ENCODE data around the gene ANKRD27. TPM values are rescaled to one million over a fixed set of nuclear protein-coding genes. Genes with fewer than 3 reads are reported as not detected.
A peak's percentile ranks its signal among the peaks of the same experiment; 100 is the strongest.
"Not testable (repeated sequence)": the region's sequence is repeated elsewhere in the genome, so short reads cannot be mapped to it uniquely, and the experiment has no call there.

The ANKRD27 gene
- total RNA-seq, 1 experiment from 2014 or later = 21.8 TPM

DNA sequence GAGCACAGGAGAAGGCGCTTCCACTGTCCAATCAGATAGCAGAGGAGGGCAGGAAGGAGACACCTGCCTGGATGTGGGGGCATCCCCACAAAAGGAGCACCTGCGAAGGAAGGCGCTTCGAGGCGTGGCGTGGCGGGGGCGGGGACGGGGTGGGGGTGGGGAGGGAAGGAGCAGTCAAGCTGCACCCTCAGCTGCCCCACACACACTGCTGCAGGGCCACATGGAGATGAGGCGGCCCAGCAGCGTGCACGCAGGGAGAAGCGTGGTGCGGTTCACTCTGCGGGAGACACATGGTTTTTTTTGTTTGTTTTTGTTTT lies 21.4 kb downstream of the ANKRD27 start:
- DNase-seq (ENCODE audit: low read depth) = no peak

DNA sequence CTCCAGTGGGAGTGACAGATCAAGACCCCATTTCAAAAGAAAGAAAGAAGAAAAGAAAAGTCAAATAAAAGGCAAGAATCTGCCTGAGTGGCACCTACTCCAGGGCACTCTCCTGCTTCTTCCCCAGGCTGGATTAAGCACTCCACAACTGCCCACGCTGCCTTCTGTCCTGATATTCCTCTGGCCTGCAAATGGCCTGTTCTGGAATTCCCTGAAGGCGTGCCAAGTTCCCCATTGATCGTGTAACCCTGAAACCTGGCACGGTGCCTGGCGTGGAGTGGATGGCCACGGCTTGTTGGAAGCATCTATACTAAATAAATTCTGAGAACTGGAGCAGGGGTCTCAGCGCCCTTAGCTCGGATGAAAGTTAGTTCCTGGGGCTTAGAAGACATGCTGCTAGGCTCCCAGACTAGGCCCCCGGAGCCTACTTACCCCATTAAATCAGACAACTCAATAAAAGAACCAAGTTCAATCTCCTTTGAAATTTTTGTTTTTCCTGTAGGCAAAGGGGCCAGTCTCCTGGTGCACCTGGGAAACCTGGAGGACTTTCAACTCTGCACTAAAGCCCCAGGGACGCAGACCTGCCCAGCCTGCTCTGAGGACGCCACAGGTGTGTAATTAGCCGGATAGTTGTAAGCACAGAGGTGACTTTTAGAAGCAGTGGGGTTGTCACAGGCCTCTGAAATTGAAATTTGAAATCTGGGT lies 21.9 kb downstream of the ANKRD27 start:
- DNase-seq (ENCODE audit: low read depth) = peak; percentile 7

DNA sequence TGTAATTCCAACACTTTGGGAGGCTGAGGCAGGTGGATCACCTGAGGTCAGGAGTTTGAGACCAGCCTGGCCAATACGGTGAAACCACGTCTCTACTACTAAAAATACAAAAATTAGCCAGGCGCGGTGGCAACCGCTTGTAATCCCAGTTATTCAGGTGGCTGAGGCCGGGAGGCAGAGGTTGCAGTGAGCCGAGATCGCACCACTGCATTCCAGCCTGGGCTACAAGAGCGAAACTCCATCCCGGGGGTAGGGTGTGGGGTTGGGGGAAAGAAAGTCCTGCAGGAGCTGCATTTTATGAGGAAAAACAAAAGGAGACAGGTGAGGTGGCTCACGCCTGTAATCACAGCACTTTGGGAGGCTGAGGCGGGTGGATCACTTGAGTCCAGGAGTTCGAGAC lies 22.6 kb downstream of the ANKRD27 start:
- not testable (repeated sequence) for DNase-seq (ENCODE audit: low read depth)

DNA sequence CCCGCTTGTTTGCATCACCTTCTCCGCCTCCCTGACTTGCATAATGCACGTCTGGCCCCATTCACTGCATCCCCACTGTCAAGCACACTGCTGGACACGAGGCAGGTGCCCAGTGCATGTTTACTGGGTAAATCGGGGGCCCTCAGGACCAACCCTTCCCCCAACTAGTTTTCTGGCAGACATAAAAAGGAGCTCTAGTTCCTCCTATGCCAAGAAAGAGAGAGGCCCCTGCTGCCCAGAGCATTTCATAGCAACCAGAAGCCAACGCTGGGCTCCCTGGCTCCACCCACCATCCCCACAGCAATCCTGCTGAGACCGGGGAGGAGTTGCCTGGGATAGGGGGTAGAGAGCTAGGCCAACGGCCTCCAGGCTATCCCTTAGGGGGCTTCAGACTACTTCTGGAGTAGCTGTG lies 23.2 kb downstream of the ANKRD27 start:
- no peak for DNase-seq (ENCODE audit: low read depth)

DNA sequence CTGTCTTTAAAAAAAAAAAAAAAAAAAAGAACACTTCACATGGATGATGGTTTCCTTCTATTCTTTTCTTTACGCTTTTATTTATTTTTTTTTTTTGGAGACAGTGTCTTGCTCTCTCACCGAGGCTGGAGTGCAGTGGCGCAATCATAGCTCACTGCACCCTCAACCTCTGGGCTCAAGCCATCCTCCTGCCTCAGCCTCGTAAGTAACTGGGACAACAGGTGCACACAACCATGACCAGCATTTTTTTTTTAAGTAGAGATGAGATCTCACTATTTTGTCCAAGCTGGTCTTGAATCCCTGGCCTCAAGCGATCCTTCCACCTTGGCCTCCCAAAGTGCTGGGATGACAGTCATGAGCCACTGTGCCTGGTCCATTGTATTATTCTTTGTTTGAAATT lies 24.3 kb downstream of the ANKRD27 start:
- no peak for DNase-seq (ENCODE audit: low read depth)

DNA sequence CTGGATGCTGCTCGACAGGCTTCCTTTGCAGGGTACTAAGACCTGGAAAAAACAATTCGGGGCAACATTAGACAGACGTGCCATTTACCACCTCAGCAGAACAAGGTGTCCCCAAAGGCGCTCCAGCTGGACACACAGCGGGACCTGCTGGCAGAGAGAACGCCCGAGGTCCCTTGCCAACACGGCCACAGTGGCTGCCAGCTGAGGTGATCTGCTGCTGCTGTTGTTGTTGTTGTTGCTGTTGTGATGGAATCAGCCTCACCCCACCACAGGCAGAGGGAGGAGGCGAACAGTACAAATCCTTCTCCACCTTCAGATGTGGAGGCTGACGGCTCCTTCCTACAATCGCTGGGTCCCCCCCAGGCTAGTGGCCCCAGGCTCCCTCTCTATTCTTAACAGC lies 25.2 kb downstream of the ANKRD27 start:
- no peak for DNase-seq (ENCODE audit: low read depth)

DNA sequence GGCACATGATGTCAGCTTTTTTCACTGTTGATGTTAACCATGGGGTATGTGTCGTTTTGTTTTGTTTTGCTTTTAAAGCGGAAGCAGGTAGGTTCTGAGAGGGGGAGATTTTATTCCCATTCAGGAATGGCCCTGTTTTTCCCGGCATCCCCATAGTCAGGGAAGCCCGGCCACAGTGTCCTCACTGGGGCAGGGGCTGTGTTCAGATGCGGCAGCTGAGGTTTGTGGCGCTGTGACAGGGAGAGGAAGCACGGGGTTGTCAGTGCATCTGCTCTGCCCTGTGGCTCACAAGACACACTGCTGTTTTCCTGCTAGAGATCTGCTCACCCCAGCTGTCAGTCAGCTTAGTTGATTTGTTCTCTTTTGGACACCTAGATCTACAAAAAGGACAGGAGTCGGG lies 27.6 kb downstream of the ANKRD27 start:
- DNase-seq (ENCODE audit: low read depth) = no peak

DNA sequence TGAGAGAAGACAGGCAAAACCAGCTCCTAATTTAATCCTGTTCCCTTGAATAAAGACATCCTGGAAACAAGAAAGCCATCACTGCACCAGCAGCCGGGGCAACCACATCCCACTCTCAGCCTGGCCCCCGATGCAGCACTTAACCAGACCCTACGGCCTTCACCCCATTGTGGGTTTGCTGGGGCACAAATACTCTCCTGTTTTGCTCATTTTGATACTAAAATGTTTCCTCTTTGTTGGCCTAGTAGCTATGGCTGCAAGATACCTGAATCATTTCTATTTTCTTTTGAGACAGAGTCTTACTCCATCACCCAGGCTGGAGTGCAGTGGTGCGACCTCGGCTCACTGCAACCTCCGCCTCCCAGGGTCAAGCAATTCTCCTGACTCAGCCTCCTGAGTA lies 28.4 kb downstream of the ANKRD27 start:
- DNase-seq (ENCODE audit: low read depth) = no peak

DNA sequence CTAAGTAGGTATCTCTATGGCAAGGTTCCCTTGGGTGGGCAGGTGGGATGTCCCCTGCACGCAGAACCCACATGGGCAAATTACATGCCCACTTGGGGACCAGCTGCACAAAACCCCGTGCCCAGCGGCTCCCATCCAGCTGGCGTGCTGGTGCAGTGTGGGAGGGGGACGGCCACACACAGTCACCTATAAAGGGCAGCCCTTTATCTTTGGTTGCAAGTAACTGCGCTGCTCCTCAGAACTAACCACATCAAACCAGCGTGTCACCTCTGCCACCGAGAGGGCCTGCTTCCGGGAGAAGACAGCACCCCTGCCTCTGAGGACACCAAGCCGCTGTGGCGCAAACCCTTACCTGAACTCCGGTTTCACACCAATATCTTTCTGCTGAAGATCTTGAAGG lies 32.2 kb downstream of the ANKRD27 start:
- DNase-seq (ENCODE audit: low read depth) = no peak

DNA sequence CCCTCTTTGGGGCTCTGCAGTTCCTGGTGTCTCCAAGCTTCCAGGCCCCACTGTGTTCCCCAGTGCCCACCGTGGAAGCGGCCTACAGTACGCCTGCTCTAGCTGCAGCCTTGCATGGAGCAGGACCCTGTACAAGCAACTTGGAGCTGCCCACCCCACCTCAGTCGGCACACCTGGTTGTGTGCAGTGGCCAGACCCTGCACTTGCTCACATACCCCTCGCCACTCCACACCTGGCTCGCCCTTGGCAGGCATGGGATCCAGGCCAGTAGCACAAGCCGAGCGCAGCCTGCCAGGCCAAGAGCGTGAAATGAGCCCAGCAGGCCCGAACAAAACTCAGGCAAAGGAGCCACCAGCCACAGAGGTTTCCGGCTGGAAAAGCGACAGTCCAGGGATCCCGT lies 36.4 kb downstream of the ANKRD27 start:
- DNase-seq (ENCODE audit: low read depth) = no peak

DNA sequence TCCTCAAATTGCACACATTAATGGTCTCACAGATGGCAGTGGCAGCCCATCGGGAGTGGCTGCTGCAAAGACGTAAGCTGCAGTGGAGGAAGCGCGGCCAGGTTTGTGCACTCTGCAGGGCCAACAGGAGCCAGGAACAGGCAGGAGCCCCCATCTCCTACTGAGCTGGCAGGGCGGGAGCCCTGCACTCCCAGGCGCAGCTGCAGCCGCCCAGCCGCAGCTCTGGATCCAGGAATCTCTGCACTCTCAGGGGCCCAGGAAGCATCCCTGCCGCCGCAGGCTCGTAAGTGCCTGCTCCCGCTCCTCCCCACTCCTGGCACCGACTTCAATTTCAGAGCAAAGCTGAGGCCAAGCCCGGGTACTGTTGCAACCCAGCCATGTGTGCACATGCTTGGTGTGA lies 37.5 kb downstream of the ANKRD27 start:
- DNase-seq (ENCODE audit: low read depth) = no peak

DNA sequence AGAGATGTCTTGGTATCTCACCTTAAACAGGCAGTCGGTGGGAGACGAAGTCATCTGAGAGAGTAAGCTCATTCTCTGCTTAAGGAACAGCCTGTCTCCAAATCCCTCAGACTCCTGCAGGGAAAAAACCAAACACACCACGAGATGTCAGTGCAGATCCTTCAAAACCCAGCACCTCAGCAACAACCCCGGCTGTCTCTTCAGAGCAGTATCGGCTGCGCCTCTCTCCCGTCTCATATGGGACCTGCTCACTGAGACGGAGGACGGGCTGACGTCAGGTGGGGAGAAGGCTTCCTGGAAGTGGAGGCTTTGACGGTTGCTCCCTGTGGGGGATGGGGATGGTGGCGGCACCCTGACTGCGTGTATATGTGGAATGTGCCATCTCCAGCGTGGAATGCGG lies 43.6 kb downstream of the ANKRD27 start:
- no peak for DNase-seq (ENCODE audit: low read depth)

DNA sequence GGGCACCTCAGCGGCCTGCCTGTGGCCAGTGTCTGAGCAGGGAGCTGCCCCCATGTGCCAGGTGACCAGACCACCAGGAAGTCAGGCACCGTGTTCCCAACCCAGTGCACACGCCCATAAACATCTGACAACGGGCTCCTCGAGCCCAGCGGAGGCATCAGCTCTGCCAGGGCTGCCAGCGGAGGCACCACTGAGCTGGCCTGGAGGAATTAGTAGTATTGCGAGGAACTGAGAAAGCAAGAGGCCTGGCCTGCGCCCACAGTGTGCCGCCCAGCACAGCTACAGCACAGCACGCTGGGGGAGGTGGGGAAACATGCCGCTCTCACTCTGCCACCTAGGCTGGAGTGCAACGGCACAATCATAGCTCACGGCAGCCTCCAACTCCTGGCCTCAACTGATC lies 44.6 kb downstream of the ANKRD27 start:
- DNase-seq (ENCODE audit: low read depth) = no peak

DNA sequence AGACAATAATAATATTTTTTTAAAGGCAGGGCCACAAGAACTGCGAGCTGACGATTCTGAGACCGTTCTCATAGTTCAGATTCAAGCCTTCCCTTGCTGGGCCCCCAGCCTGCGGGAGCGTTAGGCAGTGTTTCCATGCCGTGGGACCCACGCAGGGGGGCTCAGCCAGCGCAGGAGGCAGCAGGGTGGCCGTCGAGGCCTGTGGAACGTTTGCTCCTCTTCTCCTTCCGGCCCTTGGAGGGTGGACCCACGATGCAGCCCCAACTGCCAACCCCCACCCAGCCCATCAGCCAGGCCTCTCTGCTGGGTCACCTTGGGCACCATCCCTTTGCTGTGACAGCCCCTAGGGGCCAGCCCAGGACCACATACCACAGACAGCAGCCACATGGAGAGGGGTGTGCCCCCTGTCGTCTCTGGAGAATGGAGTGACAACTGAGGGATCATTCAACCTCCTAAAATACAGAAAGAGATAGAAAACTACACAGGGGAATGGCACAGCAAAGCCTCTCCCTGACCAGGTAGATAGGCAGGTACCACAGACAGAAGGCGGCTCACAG lies 47.2 kb downstream of the ANKRD27 start:
- DNase-seq (ENCODE audit: low read depth) = no peak

DNA sequence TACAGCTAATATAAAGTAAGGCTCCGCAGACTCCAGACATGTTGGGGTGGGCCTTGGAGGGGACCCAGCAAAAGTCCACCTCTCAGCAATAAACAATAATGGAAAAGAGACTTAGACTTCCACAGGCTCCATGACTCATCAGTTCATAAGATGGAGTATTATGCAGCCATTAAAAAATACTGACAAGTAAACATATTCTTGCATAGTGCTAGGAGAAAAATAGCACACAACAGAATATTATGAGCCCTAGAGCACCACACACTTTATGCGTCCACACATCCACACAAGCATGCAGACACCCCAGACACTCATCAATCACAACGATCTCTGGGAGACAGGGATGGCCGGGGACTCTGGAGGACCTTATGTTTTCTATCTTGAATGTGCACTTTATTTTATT lies 48.0 kb downstream of the ANKRD27 start:
- no peak for DNase-seq (ENCODE audit: low read depth)

DNA sequence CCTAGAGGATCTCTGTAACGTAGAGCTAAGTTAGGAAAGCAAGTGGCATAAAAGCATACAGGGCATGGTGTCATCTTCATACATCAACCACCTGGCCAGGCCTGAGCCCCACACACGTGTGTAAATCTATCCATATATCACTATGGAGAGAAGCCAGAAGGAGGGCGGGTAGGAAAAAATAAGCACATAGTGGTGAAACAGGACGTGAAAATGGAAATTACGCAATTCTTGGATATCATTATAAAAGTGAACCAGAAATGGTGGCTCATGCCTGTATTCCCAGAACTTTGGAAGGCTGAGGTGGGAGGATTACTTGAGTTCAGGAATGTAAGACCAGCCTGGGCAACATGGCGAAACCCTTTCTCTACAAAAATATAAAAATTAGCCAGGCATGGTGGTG lies 50.6 kb downstream of the ANKRD27 start:
- no peak for DNase-seq (ENCODE audit: low read depth)

DNA sequence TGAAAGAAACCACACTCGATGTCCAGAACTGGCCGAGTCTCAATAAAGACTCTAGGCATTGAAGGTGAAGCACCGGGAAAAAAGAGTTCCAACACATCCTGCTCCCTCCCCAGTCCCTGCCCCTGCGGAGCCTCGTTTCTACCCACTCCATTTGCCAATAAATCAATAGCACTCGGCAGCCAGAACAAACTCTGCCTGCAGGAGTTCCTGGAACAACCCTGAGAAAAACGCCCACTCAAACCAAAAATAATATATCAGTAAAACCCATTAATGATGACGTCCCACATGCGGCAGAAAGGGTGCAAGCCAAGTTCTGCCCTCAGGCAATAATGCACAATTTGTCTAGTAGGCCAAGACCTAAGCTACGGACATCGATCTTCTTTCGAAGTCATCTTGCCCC lies 53.0 kb downstream of the ANKRD27 start:
- no peak for DNase-seq (ENCODE audit: low read depth)

DNA sequence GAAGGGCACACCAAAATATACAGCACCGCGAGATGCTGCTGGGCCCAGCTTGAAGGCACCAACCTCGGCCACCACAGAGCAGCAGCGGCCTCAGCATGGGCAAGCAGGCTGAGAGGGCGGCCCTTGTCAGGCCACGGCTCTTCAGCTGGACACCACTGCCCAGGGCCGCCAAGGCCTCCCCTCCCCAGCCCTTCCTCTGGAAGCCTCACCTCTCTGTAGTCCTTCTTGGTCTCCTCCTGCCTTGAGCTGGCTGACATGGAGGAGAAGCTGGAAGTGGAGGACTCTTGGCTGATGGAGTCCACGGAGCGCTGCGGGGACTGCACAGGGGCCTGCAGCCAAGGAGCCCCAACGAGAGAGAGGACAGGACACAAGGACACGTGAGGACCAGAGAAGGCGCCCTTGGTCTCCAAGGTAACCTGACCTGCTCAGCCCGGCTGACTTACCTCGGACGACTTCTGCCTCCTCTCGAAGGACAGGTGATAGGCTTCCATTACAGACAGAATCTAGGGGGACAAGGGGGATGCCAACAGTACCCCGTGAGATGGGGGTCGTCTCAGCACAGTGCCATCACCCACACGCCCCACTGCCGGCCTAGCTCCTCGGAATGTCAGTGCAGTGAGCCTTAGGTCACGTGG lies 55.8 kb downstream of the ANKRD27 start:
- no peak for DNase-seq (ENCODE audit: low read depth)

DNA sequence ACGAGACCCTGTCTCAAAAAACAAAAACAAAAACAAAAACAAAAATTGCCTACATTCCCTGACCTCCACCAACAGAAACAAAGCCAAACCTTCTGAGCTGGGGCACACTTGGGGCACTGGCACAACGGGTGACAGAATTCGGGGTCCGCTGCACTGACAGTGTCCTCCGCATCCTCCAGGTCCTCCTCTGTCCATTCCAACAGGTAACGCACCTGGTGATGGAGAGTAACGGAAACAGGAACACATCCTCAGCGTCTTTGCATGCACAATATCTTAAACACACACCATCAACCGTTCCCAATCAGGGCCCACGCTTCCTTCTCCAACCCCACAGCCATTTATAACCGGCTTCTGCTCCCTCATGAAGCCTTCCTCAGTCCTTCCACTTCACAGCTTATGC lies 59.4 kb downstream of the ANKRD27 start:
- DNase-seq (ENCODE audit: low read depth) = no peak

DNA sequence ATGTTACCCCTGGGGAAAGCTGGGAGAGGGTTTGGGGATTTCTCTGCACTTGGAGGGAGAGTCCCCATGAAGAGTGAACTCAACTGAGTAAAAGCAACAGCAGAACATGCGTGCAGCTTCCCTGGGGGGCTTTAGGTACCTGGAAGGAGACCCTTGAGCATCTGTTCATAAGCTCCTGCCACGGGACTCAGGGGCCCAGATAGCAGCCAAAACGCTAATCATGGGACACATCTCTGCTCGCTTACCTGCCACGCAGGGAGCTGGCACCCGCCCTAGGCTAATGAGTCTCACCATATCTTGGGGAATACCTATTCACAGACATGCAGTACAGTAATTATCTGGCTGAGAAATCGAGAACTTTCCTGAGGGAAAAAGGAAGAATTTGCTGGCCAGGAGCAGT lies 60.1 kb downstream of the ANKRD27 start:
- DNase-seq (ENCODE audit: low read depth) = no peak

DNA sequence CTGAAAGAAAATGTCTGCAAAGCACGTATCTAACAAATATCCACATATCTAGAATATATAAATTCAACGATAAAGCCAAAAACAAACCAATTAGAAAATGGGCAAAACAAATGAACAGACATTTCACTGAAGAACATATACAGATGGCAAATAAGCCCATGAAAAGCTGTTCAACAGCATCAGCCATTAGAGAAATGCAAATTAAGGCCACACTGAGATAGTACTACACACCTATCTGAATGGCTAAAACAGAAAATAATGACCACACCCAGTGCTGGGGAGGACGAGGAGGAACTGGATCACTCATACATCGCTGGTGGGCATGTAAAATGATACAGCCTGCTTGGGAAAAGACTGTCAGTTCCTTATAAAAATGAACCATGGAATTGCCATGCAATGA lies 62.0 kb downstream of the ANKRD27 start:
- DNase-seq (ENCODE audit: low read depth) = no peak

DNA sequence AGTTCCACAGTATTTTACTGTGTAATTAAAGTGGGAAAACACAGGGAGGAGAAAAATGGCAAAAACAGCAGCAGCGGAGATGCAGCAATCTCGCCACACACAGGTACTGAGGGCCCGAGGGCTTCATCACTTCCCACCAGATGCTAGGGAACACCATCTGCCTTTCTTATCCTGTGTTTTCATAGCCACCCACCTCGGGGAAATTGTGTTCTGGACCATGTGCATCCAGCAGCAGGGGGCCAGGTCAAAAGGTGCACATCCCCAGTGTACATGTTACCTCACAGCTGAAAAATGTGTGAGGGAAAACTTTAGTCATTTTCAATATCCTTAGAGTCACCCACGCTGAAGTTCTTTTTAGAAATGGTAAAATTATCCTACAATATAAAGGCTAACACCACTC lies 63.8 kb downstream of the ANKRD27 start:
- DNase-seq (ENCODE audit: low read depth) = no peak

DNA sequence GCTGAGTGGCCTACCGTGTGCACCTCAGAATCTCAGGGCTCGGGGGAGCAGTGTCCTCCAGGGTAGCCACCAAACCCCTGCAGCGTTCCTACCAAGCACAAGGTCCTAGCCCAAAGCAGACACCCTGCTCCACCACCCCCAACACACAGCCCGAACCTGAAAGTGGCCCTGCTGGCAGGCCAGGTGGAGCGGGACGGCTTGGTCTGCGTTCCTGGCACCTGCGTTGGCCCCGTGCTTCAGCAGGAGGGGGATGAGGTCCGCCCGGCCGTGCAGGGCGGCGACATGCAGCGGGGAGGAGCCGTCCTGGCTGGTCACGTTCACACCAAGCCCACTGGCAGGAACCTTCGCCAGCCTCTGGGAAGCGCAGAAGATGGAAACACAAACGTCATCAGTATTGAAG lies 67.5 kb downstream of the ANKRD27 start:
- DNase-seq (ENCODE audit: low read depth) = no peak

DNA sequence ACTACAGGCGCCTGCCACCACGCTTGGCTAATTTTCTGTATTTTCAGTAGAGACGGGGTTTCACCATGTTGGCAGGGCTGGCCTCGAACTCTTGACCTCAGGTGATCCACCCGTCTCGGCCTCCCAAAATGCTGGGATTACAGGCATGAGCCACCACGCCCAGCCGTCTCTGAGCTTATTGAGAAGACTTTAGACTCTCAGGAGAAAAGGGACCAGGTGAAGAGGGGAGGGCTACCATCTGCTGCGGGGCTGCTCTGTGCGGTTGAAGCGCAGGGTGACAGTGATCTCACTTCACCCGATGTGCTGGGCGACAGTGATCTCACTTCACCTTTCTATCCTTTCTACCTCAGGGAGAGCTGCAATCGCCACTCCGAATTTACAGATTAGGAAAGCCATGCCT lies 68.7 kb downstream of the ANKRD27 start:
- DNase-seq (ENCODE audit: low read depth) = no peak

All from LHCN-M2 (cell line).